Stomach (tissue), 9 donors: Measurements from ENCODE around the gene PALM. TPM values are rescaled to one million over a fixed set of nuclear protein-coding genes. Genes with fewer than 3 reads are reported as not detected.

ENCODE experiments used
- DNase-seq, 2 donors: peaks; one replicate each; pipeline versions ENCODE4 v3.0.0 to v3.0.0-alpha.2; 2013 to 2019
- H3K27ac ChIP-seq, 5 donors: fragments of 200-600 bp in 4 of 5; sonication (generic) in 4 of 5; one replicate each; pipeline ENCODE4 v1.5.1; 2013 to 2019; ENCODE audit warnings: mild to moderate bottlenecking in 1 of 5, moderate library complexity in 1 of 5
- H3K27me3 ChIP-seq, 3 donors: fragments of 200-600 bp; sonication (generic); one replicate each; pipeline ENCODE4 v1.5.1; 2017 to 2019; ENCODE audit warnings: mixed run types in 1 of 3
- H3K36me3 ChIP-seq, 4 donors: fragments of 200-600 bp; sonication (generic); 1 replicate in 3 of 4; 2 replicates in 1 of 4; pipeline ENCODE4 v1.5.1; 2016 to 2019
- H3K4me1 ChIP-seq, 4 donors: fragments of 200-600 bp; sonication (generic); one replicate each; pipeline ENCODE4 v1.5.1; 2016 to 2019
- H3K4me3 ChIP-seq, 4 donors: fragments of 200-600 bp; sonication (generic) in 3 of 4; one replicate each; pipeline ENCODE4 v1.5.1; 2016 to 2019; ENCODE audit warnings: mild to moderate bottlenecking in 1 of 4
- H3K9me3 ChIP-seq, 4 donors: fragments of 200-600 bp; sonication (generic); one replicate each; pipeline ENCODE4 v1.5.1; 2016 to 2019
- EP300 ChIP-seq: sonication (generic); formaldehyde crosslinking; IDR thresholded peaks from one replicate; pipeline ENCODE4 v1.6.1; 2017; ENCODE audit warnings: antibody characterized with exemption
- POLR2A ChIP-seq, 4 donors: fragments of 450-650 bp; IDR thresholded peaks; one replicate each; pipeline ENCODE4 v1.6.1; 2016; ENCODE audit warnings: antibody characterized with exemption in 4 of 4, control low read depth in 2 of 4, mild to moderate bottlenecking in 1 of 4, moderate library complexity in 1 of 4
- POLR2AphosphoS5 ChIP-seq, 3 donors: sonication (generic); formaldehyde crosslinking; IDR thresholded peaks; one replicate each; pipeline ENCODE4 v1.6.1; 2016; ENCODE audit warnings: antibody characterized with exemption in 3 of 3
- WGBS, 5 donors: extraction: QIAGEN DNeasy Blood & Tissue Kit in 3 of 5; methylation state at CpG; one replicate each; pipeline versions ENCODE4 v1.1.5 to v1.1.7; 2013 to 2018; 5-methylcytosine and 5-hydroxymethylcytosine counted together
- intact Hi-C: fragments of 100-400 bp; cut with DNase I; formaldehyde crosslinking; loops from one replicate; pipeline ENCODE4 v1.15.1; 2023; ENCODE audit warnings: low total_unique reads
- polyA plus RNA-seq, 3 donors: library from polyadenylated mRNA; stranded (reverse); fragments of 200-250 nt; gene quantifications; one replicate each; pipeline ENCODE4 v1.2.3, GENCODE V29; 2013
- total RNA-seq, 5 donors: library from RNA; depleted of rRNA; stranded (reverse); fragments of >200 nt; gene quantifications; one replicate each; pipeline versions ENCODE4 v1.1.0 to v1.2.3, GENCODE V29; 2014 to 2016
- TF ChIP-seq, protein P1 (sequence below), 7 experiments: fragments of 450-650 bp in 4 of 7; fragments of 200-600 bp in 3 of 7; sonication (generic) in 3 of 7; IDR thresholded peaks; one replicate each; pipeline ENCODE4 v1.5.1; 2016 to 2019; ENCODE audit warnings: antibody characterized with exemption in 7 of 7, control low read depth in 2 of 7, mild to moderate bottlenecking in 1 of 7
- donor health status: healthy with polysubstance abuse.
- donor health status: Bipolar disorder and iron deficiency.
- donor health status: healthy.

The PALM gene
- total and polyA plus RNA-seq, 8 donors, result 9.8 to 88.9 (median 13.7) TPM

GRCh38 chr19:676339-677105 is 32.2 kb upstream of the PALM start, which contains the start of gene FSTL3:
Gene FSTL3 (plus strand): TSS chr19:676392. CDS start chr19:676424, 32 bp downstream.
- peaks cover 31 to 53% (median 48%) of the 10 kb centered on the region in 4 donors for H3K4me1 ChIP-seq
- H3K36me3 ChIP-seq, result peaks cover 0 to 5% (median 0%) of the 10 kb centered on the region in 4 donors
- H3K9me3 ChIP-seq, result no peaks in the 10 kb centered on the region
- peak in 1 of 2 donors; percentile 73 for DNase-seq
- peaks cover 0 to 42% (median 11%) of the 10 kb centered on the region in 3 donors for H3K27me3 ChIP-seq
- H3K4me3 ChIP-seq, result peak within 1 kb of the TSS; percentile 48 to 59 (median 54)
- H3K27ac ChIP-seq, result peak within 1 kb of the TSS; percentile 57 to 98 (median 85)
- TF ChIP-seq, protein P1, sequence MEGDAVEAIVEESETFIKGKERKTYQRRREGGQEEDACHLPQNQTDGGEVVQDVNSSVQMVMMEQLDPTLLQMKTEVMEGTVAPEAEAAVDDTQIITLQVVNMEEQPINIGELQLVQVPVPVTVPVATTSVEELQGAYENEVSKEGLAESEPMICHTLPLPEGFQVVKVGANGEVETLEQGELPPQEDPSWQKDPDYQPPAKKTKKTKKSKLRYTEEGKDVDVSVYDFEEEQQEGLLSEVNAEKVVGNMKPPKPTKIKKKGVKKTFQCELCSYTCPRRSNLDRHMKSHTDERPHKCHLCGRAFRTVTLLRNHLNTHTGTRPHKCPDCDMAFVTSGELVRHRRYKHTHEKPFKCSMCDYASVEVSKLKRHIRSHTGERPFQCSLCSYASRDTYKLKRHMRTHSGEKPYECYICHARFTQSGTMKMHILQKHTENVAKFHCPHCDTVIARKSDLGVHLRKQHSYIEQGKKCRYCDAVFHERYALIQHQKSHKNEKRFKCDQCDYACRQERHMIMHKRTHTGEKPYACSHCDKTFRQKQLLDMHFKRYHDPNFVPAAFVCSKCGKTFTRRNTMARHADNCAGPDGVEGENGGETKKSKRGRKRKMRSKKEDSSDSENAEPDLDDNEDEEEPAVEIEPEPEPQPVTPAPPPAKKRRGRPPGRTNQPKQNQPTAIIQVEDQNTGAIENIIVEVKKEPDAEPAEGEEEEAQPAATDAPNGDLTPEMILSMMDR (IDR thresholded peaks at IDR 0.05), result no peak
- peak; percentile 37 to 64 (median 49) for TF ChIP-seq POLR2AphosphoS5 (IDR thresholded peaks at IDR 0.05)
- WGBS, 5 donors, result 0 to 6% (median 4%) methylated on average over 16 to 63 of the region's 63 CpGs
- intact Hi-C loops, result no loop called here

DNA sequence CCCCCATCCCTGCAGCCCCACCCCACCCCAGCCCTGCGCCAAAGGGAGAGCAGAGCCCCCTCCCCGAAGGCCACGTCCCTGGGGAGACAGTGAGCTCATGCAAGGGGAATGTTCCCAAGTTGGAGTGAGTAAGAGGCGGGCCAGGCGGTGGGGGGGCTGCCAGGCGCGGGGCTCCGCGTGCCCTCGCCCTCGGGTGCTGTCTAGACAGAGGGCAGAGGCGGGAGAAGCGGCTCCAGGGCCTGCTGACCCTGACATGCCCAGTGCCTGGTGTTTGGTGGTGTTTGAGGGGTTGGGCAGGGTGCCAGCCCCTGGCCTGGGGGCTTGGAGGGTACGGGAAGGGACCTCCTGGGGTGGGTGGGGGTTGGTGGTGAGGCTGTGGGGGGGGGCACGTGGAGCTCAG is 31.5 kb upstream of the PALM start:
- WGBS, 5 donors, result 1 to 10% (median 7%) methylated on average over 8 to 15 of the region's 15 CpGs

GRCh38 chr19:677601-678436 is 30.9 kb upstream of the PALM start:
- Histone ChIP-seq H3K9me3 (no peaks in the 10 kb centered on the region), H3K4me3 (peak overlapping the region; percentile 48 to 59 (median 54)), H3K27ac (peak overlapping the region; percentile 55 to 98 (median 85)), H3K36me3 (peaks cover 0 to 9% (median 1%) of the 10 kb centered on the region in 4 donors), H3K4me1 (peaks cover 31 to 54% (median 48%) of the 10 kb centered on the region in 4 donors), H3K27me3 (peaks cover 0 to 42% (median 11%) of the 10 kb centered on the region in 3 donors)
- DNase-seq, result peak in 1 of 2 donors; percentile 46
- no peak for TF ChIP-seq POLR2A (IDR thresholded peaks at IDR 0.05)
- TF ChIP-seq POLR2AphosphoS5 (IDR thresholded peaks at IDR 0.05), result no peak
- TF ChIP-seq EP300, result no peak
- TF ChIP-seq, protein P1 (IDR thresholded peaks at IDR 0.05), result no peak
- 36 to 49% (median 40%) methylated on average over 8 to 22 of the region's 22 CpGs for WGBS, 5 donors
- intact Hi-C loops, result no loop called here

More for the DNA sequence above, 31.5 kb upstream of the PALM start:
- H3K9me3 ChIP-seq, result no peaks in the 10 kb centered on the region
- H3K36me3 ChIP-seq, result peaks cover 0 to 9% (median 1%) of the 10 kb centered on the region in 4 donors
- H3K4me1 ChIP-seq, result peaks cover 31 to 54% (median 48%) of the 10 kb centered on the region in 4 donors
- TF ChIP-seq, protein P1 (IDR thresholded peaks at IDR 0.05), result no peak
- TF ChIP-seq POLR2AphosphoS5 (IDR thresholded peaks at IDR 0.05), result peak; percentile 24 to 53 (median 24)
- intact Hi-C loops, result no loop called here
- DNase-seq, result peak; percentile 43 to 87
- peak overlapping the region; percentile 48 to 59 (median 54) for H3K4me3 ChIP-seq
- peaks cover 0 to 42% (median 11%) of the 10 kb centered on the region in 3 donors for H3K27me3 ChIP-seq
- H3K27ac ChIP-seq, result peak overlapping the region; percentile 55 to 98 (median 85)

DNA sequence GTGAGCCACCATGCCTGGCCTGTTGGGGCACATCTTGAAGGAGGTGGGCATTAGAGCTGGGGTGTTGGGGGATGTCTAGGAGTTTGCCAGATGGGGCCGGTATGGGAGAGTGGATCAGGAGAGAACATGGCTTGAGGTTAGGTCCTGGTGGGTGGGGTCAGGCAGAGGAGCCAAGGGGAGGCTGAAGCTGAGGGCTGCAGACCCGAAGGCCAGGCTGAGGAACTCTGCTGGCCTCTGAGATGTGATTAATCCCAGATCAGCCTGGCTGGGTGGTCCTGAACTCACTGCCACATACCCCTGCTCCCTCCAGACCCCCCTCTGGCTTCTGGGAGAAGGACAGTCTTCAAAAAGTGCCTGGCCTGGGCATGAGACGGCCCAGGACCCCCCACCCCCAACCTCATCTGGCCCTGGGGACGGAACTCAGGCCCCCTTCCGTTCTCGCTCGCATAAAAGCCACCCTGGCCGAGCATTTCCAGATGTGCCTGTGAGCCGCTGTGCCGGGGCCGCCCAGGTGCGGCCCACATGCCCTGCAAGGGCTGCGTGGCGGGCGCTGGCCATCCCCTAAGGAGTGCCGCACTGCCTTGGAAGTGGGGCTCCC is 29.8 kb upstream of the PALM start:
- intact Hi-C loops, result no loop called here
- Histone ChIP-seq H3K4me3 (peak overlapping the region in 3 of 4 donors; percentile 59 to 94 (median 72)), H3K36me3 (peaks cover 0 to 9% (median 1%) of the 10 kb centered on the region in 4 donors), H3K27ac (peak overlapping the region; percentile 88 to 98 (median 91)), H3K9me3 (no peaks in the 10 kb centered on the region), H3K27me3 (peaks cover 0 to 39% (median 11%) of the 10 kb centered on the region in 3 donors), H3K4me1 (peaks cover 31 to 54% (median 48%) of the 10 kb centered on the region in 4 donors)
- DNase-seq, result no peak
- TF ChIP-seq EP300, result no peak
- TF ChIP-seq, protein P1 (IDR thresholded peaks at IDR 0.05), result no peak
- 89 to 96% (median 91%) methylated on average over 8 to 16 of the region's 16 CpGs for WGBS, 5 donors
